NCI-H2171 treated with DMSO at 0.1 percent for 48 hours (cell line): Measurements from ENCODE around the gene HSPA4.
"Not testable (repeated sequence)": the region's sequence is repeated elsewhere in the genome, so short reads cannot be mapped to it uniquely, and the experiment has no call there.

Source experiments
- DNase-seq: peaks from one replicate; lab custom pipeline; 2025; lab: John Stamatoyannopoulos, UW

Gene HSPA4

DNA sequence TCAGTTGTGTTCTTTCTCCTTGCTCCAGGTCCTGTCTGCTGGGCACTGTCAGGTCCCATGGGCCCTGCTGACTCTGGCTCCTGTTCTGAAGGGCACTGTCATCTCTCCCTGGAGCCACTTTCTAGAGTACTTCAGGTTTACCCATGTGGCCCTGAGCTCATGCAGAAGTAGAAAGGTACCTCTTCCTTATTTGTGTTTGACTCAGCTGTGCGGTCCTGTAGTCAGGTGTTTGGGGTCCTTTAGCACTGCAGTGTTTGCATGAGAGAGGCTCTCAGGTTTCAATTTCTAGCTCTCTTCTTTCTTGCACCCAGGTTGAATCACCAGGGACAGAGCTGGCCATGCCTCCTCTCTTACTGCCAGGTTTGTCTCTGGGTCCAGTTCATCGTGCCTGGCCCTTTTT lies 71.5 kb downstream of the HSPA4 start:
- DNase-seq, result no peak

DNA sequence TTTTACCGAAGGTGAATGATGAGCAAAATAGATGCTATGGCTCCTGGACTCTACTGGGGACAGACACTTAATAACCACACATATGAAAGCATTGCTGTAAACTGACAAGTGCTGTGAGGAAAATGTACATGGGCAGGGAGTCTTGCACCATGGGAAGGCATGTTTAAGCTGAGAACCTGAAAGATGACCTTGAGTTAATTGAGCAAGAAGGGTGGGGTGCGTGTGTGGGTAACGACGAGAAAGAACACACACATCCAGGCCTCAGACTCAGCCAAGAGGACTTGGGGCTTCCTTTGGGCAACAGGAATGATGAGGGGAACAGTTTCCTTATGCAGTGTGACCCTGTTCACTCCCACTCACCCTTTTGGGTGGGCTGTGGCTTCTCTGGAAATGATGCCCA lies 73.1 kb downstream of the HSPA4 start:
- no peak for DNase-seq

DNA sequence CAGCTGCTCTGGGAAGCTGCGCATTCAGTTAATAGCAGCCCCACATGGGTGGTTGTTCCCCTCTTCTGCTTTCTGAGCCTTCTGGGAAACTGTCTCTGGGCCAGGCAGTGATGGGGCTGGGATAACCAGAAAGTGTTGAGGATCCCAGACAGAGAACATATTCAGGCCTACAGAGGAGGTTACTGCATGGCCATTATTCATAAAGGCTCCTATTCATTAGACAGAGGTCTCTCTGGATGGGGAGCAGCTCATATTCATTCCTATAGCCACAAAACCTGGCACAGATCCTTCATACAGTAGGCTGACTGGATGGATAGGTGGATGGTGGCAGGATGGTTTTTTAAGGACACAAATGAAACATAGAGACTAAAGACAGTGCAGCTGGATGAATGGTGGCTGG lies 76.3 kb downstream of the HSPA4 start:
- DNase-seq, result no peak

DNA sequence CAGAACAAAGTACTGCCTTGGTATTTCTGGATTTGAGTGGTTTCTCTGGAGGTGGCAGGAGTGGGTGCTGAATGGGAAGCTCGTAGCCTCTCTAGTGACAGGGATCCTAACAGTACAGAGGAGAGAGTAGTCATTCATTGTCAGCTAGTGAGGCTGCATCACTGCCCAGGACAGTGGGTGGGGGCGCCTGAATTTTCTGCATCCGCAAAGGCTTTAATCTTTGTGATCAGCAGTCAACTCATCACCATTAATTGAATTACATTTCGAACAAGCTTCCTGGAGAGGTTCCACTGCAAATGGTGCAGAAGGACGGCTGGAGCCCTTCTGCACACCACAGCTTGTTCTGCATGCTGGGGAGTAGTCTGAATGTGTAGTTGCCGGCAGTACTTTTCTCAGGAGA lies 77.5 kb downstream of the HSPA4 start:
- no peak for DNase-seq

DNA sequence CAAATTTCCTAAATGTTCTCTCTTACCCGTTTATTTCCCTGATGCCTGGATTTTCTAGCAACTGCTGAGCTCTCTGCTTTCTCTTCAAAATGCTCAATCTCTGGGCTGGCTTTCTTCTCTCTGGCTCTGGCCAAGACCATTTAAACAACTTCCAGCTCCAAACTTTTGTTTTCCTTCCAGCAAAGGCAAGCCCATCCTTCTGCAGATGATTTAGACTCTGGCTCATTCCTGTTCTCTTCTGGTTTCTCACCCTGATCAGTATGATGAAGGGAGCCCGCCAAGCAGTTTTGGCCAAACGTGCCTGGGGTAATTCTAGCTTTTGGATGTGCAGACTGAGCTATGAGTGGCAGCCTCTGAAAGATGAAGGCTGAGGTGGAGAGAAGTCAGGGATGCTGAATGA lies 78.1 kb downstream of the HSPA4 start:
- no peak for DNase-seq

DNA sequence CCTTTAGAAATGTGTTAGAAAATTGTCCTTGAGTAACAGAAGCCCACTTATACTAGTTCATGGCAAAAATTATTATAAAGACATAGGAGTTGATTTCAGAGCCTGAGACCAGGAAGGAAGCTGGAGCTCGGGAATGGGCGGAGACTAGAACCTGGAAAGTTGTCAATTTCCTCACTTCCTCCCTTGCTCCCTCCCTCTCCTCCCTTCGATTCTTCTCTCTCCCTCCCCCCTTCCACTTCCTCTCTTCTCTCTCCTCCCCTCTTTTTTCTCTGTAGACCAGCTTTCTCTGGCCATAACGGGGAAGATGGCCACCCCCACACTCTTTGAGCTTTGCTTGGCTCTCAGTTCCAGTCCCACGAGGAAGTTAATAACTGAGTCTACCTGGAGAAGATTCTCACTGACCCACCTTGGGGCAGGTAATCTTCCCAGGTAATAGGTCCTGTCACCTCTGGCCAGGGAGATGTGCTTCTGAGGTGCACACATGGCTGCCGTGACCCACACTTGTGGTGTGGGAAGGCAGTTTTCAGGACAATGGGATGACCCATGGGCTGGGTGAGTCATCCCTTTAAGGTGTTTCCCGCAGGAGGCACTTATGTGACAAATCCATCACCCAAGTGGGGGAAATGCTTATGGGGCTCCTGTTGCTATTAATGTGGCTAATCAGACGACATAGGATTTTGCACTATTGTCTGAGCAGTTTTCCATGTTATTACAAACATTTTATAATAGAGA lies 78.7 kb downstream of the HSPA4 start:
- DNase-seq, result no peak

DNA sequence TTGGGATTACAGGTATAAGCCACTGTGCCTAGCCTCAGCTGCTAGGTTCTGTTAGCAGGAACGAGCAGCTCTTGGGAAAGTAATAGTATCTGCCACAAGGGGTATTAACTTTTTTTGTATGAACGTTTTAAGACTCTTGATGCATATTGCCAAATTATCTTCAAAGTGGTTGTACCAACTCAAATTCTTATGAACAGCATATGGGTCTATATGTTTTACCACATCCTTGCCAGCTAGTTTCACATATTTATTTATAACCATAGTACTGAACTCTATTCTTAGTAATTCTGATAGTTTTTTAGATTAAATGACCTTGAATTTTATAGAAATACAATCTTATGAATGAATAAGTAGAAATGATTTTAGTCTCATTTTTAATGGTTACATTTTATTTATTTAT lies 80.9 kb downstream of the HSPA4 start:
- no peak for DNase-seq

DNA sequence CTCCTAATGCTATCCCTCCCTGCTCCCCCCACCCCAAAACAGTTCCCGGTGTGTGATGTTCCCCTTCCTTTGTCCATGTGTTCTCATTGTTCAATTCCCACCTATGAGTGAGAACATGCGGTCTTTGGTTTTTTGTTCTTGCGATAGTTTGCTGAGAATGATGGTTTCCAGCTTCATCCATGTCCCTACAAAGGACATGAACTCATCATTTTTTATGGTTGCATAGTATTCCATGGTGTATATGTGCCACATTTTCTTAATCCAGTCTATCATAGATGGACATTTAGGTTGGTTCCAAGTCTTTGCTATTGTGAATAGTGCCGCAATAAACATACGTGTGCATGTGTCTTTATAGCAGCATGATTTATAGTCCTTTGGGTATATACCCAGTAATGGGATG lies 81.4 kb downstream of the HSPA4 start:
- DNase-seq, result not testable (repeated sequence)

DNA sequence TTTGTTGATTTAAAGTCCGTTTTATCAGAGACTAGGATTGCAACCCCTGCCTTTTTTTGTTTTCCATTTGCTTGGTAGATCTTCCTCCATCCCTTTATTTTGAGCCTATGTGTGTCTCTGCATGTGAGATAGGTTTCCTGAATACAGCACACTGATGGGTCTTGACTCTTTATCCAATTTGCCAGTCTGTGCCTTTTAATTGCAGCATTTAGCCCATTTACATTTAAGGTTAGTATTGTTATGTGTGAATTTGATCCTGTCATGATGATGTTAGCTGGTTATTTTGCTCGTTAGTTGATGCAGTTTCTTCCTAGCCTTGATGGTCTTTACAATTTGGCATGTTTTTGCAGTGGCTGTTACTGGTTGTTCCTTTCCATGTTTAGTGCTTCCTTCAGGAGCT lies 85.1 kb downstream of the HSPA4 start:
- DNase-seq, result not testable (repeated sequence)

DNA sequence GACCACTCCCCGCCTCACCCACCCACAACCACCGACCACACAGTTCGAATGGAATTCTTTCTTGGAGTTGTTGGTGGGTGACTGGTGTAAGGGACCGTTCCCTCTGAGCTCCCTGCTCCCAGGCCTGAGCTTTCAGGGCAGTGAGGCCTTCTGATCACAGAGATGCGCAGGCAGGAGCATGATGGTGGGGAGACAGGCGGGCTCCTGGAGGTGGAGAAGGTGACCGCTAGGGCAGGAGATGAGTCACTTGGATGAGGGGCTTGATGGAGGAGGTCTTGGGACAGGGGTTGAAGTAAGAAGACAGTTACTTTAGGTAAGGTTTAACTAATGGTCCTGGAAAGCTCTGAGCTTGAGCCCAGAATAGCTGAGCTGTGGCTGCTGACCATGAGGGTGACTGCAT lies 88.5 kb downstream of the HSPA4 start:
- DNase-seq, result no peak

DNA sequence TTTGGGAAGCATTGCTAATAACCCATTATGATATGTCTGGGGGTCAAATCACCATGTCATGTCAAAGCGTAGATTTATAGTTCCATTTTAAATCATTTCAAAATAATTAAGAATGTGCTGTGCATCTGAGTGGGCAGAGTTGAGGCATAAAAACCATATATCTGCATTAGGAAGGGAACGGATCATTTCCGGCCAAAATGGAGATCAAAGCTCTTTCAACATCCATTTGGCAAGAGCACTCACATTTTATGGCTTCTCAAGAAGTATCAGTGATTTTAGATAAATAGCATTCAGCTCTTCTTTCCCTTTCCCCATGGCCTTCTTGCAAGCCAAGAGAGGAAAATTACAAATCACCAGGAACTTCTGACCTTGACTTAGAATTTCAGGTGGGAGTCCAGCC lies 89.9 kb downstream of the HSPA4 start:
- no peak for DNase-seq

DNA sequence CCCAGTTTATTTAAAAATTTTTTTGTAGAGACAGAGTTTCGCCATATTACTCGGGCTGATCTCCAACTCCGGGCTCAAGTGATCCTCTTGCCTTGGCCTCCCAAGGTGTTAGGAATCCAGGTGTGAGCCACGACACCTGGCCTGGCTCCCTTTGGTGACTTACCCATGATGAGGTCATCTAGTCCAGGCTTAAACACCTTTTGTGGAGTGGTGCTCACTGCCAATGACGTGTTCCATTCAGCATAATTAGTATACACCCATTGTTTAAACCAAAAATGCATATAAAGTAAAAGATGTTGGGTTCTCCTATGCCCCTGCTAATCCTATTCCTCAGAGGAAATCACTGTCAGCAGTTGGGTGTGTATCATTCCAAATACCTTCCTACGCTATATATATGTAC lies 91.0 kb downstream of the HSPA4 start:
- no peak for DNase-seq

DNA sequence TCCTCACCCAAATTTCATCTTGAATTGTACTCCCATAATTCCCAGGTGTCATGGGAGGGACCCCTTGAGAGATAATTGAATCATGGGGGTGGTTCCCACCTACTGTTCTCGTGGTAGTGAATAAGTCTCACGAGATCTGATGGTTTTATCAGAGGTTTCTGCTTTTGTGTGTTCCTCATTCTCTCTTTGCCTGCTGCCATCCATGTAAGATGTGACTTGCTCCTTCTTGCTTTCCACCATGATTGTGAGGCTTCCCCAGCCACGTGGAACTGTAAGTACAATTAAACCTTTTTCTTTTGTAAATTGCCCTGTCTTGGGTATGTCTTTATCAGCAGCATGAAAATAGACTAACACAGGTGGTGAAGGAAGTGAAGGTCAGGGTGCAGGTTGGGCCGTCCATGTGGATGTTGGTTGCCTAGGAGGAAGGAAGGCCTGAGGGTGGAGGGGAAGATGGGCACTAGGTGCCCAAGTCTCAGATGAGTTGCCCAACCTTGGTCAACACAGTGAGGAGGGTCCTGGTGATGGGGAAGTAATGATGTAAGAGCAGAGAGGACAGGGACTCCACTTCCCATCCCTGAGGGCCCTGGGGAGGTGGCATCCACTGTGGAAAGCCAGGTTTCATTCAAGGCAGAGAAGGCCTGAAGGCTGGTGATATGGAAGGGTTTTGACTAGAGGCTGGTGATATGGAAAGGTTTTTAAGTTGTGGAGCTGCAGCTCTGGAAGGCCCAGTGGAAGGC lies 92.6 kb downstream of the HSPA4 start:
- DNase-seq, result no peak

DNA sequence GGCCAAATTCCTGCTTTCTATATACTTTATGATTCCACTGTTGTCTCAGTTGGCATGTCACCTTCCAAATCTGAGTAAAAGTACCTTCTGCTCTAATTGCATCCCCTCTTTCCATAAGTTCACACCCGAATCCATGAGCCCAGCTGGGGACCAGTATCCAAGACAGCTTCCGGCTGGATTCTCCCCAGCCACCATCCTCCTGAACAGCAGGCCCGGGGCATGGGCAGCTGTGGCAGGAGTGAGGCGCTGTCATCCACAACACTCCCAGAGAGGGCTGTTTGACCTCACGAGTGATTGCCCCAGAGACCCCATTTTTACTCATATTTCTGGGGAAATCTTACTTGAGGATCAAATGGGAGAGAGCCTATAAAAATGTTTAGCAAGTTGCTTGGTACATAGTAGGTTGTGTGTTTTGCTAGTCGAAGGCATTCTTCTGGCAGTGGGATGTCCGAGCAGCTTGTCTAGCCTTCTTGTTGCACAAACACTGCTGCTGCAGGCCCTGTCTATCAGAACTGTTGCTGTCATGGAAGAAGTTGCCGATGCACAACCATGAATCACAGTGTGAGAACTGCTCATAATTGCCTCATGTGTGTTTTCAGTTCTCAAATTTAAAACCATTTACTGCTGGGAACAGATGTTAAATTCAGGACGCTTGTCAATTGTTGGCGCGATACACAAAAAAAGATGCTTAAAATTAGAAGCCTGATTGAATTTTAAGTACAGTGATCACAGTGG lies 93.8 kb downstream of the HSPA4 start:
- peak; percentile 4 for DNase-seq

DNA sequence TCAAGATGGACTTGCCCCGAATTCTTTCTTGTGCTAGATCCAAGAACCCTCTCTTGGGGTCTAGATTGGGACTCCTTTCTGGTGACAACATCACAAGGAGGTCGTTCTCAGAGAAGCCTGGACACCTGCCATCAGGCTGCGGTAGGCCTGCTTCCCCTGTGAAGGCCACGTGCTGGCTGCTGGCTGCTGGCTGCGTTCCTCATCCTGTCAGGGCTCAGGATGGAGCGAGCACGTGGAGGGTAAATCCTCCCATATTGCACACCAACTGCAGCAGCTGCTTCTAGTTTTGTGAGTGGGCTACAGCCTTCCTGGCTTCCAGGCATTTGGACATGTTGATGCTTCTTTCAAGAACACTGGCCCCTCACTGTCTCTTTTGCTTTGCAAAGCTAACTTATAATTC lies 95.6 kb downstream of the HSPA4 start:
- DNase-seq, result no peak

DNA sequence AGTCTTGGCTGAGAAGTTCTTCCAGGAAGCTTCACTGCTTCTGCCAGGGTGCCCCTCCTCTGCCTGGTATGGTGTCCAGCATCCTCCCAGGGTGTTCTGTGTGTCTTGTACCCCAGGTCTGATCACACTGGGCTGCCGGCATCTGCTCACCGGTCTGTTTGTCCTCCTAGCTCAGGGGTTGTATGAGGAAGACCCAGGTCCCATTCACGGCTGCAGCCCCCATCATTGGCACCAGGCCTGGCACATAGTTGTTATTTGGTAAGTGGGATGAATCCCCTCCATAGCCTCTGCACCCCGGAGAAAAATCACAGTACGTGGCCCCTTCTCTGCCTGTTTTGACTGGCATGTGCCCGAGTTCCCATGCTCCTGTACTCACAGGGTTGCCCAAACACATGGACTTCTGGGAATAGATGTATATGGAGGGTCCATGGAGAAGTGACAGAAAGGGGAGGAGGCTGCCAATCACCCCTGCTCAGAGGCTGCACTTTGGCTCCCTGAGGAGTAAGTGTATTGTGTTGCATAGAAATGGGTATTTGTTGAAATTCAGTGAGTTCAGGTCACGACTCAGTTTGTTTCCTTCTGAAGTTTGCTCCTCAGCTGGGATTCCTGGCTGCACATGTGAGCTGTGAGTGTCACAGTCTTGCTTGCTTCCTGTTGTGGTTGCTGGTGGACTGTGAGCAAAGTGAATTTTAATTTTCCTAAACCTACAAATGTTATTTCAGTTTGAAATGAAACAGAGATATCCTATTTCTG lies 96.2 kb downstream of the HSPA4 start:
- DNase-seq, result no peak

DNA sequence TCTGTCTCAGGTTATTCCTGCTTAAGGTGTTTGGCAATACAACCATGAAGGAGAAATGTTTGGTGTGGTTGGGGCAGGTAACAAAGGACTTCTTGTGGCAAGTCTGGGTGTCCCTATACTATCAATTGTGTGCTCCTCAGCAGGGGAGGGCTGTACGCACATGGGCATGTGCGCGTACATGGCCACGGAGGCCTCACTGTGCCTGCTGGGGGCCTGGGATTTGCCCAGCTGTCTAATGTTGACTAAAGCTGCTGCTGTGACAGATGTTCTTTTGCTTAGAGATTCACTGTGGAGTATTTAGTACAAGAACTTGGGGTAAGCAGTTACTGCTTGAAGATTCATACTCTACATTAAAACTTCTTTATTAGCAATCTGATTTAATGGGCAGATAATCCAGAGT lies 97.5 kb downstream of the HSPA4 start:
- DNase-seq, result peak; percentile 63

DNA sequence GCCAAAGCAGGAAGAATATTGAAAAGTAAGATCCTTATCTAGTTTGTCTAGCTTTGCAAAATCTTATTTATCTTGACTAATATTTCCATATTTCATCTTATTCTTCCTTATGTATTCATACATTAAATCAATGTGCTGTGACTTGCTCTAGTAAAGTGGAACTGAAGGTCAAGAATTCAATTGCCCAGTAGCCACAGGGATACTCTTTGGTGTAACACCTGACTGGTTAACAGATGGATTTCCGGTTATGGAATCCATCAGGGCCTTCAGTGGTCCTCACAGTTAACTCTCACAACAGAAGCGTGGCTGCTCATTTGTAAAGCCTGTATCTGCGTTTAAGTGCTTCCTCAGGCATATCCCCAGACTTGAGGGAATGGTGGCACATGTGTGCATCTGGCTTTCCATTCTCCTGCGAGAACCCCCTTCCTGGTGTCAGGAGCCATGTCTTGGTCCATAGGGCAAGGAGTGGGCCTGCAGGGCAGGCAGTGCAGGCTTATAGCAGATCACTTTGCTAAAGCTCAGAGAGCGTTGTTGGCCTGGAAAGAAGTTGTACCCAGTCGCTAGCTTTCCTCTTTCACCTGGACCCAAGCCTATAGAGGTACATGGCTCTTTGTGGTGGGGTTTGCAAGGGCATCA lies 99.2 kb downstream of the HSPA4 start:
- no peak for DNase-seq

DNA sequence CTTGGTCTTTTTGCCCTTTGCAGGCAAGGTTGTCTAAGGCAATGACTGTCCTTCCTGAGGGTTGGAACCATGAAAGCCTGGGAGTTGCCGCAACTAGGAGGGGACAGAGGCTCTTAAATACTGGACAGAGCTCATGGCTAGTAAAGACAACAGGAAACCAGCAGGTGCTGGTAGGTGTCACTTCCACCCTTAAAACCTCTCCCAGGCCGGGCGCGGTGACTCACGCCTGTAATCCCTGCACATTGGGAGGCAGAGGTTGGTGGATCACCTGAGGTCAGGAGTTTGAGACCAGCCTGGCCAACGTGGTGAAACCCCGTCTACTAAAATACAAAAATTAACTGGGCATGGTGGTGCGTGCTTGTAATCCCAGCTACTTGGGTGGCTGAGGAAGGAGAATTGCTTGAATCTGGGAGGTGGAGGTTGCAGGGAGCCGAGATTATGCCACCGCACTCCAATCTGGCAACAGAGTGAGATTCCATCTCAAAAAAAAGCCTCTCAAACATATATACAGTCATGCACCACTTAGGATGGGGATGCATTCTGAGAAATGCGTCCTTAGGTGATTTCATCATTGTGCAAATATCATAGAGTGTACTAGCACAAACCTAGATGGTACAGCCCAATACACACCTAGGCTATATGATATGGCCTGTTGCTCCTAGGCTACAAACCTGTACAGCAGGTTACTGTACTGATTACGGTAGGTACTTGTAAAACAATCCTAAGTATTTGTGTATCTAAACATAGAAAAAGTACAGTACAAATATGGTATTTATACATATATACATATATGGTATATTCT lies 102.7 kb downstream of the HSPA4 start:
- no peak for DNase-seq

DNA sequence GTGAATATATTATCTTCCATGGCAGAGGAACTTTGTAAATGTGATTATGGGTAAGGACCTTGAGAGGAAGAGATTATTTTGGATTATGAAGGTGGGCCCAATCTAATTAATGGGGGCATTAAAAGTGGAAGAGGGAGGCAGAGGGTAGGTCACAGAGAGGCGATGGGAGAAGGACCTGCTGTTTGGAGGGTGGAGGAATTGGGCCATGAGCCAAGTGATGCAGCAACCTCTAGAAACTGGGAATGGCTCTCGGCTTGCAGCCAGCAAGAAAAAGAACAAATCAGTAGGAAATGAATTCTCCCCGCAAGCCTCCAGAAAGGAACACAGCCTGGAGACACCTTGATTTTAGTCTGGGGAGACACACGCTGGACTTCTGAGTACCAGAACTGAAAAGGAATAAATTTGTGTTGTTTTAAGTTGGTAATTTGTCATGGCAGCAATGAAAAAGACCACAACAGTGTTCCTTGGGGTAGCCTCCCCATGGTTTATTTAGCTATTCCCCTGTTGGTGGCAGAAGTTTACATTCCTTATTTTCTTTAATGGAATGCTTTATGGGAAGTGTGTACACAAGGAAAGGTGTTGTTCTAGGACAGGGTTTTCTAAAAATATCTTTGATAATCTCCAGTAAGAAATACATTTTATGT lies 103.6 kb downstream of the HSPA4 start:
- DNase-seq, result peak; percentile 2
